Fibroblast of skin of right quadriceps (primary cell): ENCODE data around the gene RPS6KA3.

Source experiments
- DNase-seq: peaks from one replicate; pipeline ENCODE4 v3.0.0-alpha.2; 2013

RPS6KA3 gene

DNA sequence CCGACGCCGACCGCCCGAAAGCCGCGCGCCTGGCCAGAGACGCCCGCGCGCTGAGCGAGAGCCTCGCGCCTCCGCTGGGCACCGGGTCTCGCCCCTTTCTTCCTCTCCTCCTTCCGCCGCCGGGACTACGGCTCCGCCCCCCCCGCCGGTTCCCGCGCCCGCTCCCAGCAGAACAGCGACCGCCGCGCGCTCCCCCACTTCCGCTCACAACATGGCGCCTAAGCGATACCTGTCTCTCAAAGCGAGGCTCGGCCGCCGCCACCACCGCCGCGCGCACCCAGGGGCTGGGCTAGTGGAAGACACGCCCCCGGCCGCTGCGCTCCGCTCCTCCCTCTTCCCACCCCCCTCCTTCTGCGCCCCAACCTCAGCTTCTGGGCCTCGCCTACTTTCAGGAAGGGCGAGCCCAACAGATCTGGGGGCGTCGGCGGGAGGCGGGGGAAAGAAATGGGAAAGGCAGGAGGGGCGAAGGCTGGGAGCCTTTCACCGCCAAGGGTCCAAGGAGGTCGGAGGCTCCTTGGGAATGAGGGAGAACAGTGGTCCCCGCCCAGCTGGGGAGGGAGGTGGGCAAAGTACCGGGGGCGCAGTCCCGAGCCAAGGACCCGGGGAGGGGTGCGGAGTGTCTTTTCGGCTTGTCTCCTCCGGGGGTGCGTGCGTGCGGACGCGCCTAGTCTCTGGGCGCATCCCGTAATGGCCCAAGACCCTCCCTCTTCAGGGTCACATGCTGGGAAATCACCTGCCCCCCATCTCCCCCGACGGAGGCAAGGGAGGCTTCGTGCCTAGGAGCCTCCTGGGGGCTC is at the start of gene RPS6KA3:
Gene RPS6KA3, minus strand, starts transcription at position 100 of the 797 bp plus-strand sequence. CDS start 277 bp downstream, outside the sequence.
- peak; percentile 88 for DNase-seq

- no peak for DNase-seq
Measured at GRCh38 chrX:20315140-20315539, 48.4 kb upstream of the RPS6KA3 start.

GRCh38 chrX:20313899-20314298 is 47.2 kb upstream of the RPS6KA3 start:
- DNase-seq, result no peak

DNA sequence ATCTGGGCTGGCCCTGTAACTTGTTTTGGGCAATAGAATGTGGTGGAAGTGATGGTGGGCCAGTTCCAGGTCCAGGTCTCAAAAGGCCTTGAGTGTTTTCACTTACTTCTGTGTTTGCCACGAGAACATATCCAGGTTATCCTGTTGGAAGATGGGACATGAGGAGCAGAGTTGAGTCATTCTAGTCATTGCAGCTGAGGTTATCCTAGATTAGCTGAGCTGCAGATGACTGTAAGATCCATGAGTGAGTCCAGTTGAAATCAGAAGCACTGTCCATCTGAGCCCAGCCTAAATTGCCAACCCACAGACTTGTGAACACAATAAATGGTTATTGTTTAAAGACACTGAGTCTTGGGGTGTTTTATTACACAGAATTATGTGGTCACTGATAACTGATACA is 45.3 kb upstream of the RPS6KA3 start:
- no peak for DNase-seq

- no peak for DNase-seq
Measured at GRCh38 chrX:20311505-20311904, 44.8 kb upstream of the RPS6KA3 start.

DNA sequence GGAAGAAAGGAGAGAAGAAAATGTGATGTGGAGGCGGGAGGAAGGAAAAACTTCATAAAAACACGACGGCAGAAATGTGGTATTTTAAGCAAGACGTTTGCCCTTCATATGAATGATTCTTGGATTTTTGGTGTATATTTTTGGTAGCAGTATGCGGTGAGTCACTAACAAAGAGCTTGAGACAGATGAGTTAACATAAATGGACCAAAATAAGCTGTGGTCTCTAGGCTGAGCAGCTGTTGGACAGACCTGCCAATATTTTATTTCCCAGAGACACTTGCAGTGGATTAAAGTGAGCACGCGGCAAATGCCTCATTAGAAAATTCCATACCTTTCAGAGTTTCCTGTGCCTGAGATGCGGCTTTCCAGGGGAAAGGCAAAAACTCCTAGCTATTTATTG is 43.1 kb upstream of the RPS6KA3 start:
- peak; percentile 68 for DNase-seq

DNA sequence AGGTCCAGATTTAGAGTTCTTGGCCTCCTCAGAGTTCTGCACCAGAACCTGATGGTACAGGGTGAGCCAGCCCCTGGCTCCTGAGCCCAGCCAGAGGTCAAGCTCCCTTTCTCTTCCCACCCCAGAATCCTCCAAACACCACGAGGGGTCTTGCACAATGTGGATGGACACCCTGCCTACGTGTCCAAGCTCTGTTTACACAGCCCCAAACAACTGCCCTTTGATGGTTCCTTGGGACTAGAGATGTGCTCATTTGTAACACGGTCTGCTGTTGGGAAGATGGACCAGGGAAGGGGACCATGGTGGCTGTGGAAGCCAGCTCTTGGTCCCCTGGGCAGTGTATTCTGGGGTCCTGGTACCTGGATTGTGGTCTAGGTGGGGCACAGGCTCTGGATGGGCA is 40.0 kb upstream of the RPS6KA3 start:
- no peak for DNase-seq

GRCh38 chrX:20300822-20301221 is 34.1 kb upstream of the RPS6KA3 start:
- no peak for DNase-seq

DNA sequence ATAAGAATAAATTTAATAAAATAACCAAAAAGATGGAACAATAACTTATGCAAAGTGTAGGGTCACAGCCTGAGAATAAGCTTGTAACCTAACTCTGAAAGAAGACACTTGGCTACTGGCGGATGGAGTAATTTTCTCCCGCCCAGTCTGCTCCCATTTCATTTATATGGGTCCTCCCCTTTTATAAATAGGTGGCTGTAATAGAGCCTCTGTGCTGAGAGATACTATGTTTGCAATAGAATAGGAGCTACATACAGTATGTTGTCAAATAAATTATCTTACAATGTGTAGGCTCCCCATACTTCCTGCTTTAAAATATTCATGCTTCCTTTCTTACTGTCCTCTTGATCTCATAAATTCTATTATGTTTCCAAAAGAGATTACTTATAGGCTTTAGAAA is 28.2 kb upstream of the RPS6KA3 start:
- DNase-seq, result no peak

- no peak for DNase-seq
Measured at GRCh38 chrX:20294284-20294683, 27.6 kb upstream of the RPS6KA3 start.

DNA sequence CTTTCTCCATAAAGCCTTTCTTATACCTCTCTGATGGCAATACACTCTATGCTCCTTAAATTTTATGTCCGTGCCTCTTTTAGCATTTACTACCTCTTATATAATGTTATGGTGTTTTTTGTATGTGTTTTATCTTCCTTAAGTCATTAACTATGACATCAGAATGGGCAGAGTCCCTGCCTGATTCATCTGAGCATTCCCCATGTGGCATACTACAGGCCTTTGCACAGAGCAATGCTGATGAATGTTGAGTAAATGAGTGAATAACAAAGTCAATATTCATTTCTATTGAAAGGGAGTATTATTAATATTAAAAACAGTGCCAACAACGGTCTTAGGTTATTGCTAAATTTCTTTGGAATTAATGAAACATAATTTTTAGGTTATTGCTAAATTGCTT is 18.8 kb upstream of the RPS6KA3 start:
- peak; percentile 18 for DNase-seq

- DNase-seq, result peak; percentile 39
Measured at GRCh38 chrX:20284992-20285391, 18.3 kb upstream of the RPS6KA3 start.

DNA sequence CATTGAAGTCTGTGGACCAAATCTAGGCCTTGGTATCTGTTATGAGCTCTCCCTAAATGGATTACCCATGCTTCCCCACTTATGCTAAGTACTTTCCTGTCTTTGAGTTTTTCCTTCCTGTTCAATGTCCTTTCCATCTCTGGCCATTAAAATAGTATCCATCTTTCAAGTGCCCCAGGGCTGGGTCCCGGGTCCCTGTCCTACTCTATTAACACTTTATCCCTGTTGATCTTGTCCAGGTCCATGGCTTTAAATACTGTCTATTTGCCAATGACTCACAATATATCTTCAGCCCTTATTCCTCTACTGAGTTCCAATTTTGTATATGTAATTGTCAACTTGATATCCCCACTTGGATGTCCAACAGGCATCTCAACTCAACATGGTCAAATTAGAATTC is 17.7 kb upstream of the RPS6KA3 start:
- DNase-seq, result no peak

DNA sequence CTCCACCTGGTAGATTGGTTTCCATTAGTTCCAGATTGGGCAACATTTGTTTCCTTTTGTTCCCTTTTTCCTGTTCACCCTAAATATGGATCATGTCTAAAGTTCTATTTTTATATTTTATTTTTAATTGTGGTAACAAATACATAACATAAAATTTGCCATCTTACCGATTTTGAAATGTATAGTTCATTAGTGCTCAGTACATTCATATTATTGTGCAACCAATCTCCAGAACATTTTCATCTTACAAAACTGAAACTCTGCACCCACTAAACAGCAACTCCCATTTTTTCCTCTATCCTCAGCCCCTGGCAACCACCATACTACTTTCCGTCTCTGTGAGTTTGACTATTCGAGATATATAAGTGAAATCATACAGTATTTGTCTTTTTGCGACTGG is 14.2 kb upstream of the RPS6KA3 start:
- no peak for DNase-seq

DNA sequence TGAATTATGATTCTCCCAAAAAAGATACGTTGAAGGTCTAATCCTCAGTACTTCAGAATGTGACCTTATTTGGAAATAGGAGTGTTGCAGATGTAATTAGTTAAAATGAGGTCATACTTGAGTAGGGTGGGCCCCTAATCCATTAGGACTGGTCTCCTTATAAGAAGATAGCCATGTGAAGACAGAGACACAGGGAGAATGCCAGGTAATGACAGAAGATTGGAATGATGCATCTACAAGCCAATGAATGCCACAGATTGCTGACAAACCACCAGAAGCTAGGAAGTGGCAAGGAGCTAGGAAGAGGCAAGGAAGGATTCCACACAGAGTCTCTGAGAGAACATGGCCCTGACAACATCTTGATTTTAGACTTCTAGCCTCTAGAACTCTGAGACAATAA is 7.4 kb upstream of the RPS6KA3 start:
- DNase-seq, result peak; percentile 67

DNA sequence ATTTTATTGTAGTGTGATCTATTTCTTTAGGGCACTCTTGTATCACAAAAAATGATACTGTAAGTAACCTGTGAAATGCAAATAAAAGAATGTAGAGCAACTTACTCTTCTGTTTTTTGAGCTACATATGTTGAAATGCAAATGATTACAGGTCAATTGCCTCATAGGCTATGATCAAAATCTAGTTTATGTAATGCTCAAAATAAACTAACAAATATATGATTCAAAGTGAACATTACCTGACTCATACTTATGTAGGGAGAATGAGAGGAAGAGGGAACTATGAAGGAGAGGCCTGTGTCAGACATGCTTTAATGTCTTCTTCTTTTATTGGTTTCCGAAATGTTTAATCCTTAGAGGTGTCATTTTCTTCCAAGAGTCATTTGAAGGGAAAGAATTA is 5.0 kb upstream of the RPS6KA3 start:
- DNase-seq, result no peak

DNA sequence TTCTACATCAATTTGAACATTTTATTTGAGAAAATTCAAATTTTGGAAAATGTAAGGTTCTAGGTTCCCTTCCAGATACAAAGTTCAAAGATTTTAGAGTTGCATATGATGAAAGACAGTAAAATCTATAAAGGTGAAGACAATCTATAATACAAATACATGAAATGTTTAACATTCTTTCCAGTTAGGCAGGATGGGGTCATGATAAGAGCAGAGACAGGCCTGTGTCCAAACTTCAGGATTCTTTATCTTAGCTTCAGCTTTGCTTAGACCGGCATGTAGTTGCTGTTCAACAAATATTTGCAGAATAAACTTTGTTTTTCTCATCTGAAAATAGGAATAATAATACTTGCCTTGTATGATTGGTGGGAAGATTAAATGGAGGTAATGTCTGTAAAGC is 4.5 kb upstream of the RPS6KA3 start:
- no peak for DNase-seq

GRCh38 chrX:20270562-20270890 is 3.8 kb upstream of the RPS6KA3 start:
- DNase-seq, result peak; percentile 59

DNA sequence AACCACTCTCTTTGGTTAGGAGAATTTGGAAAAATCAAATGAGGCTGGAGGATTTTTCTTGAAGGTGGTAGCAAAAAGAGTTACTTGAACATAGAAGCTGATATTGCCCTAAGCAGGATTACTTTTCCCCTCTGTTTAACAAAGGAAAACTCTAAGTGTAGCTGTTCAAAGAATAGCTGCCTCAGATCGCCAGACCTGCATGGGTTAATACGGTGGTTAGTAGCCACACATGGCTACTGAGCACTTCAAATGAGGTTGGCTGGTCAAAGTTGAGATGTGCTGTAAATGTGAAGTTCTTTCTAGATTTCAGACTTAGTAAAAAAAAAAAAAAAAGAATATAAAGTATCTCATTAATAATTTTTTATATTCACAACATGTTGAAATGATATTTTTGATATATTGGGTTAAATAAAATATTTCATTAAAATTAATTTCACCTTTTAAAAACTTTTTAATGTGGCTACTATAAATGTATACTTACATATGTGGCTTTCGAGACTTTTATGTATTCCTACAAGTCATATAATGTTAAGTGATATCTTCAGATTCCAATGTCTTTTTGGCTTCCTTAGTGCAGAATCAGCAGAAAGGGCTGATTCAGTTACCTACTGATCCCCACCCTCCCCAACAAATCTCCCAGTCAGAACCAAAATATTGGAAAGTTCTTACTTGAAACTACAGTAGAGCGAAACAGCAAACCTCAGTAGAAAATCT is 3.3 kb upstream of the RPS6KA3 start:
- no peak for DNase-seq

GRCh38 chrX:20267931-20268701 is 1.4 kb upstream of the RPS6KA3 start:
- peak; percentile 22 for DNase-seq

DNA sequence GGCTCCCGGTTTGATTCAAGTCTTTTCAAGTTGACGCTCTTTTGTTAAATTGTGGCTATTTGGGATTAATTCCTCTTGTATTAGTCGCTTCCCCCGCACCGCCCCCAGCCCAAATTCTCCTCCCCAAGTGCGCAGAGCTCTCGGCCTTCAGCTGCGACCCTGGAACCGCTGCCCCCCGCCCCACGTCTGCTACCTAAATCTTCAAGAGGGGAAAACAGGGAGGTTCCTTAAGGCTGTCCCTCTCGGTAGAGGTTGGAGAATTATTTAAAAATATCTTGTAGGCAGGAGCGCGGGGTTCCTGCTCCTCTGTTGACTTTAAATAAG is 860 bp upstream of the RPS6KA3 start:
- no peak for DNase-seq

- DNase-seq, result no peak
Measured at GRCh38 chrX:20265726-20266681, 705 bp downstream of the RPS6KA3 start.

DNA sequence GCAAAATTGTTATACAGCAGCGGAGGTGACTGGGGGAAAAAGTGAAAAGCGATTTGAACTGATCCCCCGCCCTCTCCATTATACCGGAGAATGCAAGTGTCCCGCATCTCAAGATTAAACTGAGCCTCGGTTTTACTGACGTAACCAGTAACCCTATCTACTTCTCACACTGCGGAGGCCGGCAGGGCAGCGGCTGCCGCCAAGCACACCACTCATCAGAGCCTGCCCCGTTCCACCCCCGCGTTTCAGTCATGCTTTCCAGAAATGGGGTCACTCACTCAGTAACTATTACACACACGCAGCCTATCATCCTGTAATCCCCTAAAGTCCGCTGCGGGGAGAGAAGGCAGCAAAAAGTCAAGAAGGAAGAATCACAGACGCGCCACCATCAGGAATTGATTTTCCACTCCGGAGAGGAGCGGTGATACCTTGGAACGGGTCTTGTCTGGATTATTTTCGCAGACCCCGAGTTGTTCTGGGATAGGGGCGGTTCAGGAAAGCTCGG is 1.4 kb downstream of the RPS6KA3 start:
- peak; percentile 78 for DNase-seq
